Tibial nerve (tissue), 4 donors: ENCODE data around the gene CCL13. TPM values are rescaled to one million over a fixed set of nuclear protein-coding genes. Genes with fewer than 3 reads are reported as not detected.

Experiments
- DNase-seq, 2 donors: peaks; one replicate each; pipeline ENCODE4 v3.0.0-alpha.2; 2019; ENCODE audit warnings: low spot score in 2 of 2
- H3K27ac ChIP-seq, 4 donors: fragments of 200-600 bp; sonication (generic) in 3 of 4; one replicate each; pipeline ENCODE4 v1.5.1; 2017 to 2019; ENCODE audit warnings: mild to moderate bottlenecking in 1 of 4
- H3K27me3 ChIP-seq, 2 donors: fragments of 200-600 bp; sonication (generic) in 1 of 2; one replicate each; pipeline versions ENCODE4 v1.5.1 to v1.6.0; 2017 to 2019
- H3K36me3 ChIP-seq, 3 donors: fragments of 200-600 bp; sonication (generic); one replicate each; pipeline ENCODE4 v1.5.1; 2018 to 2019
- H3K4me1 ChIP-seq, 4 donors: fragments of 200-600 bp; sonication (generic) in 3 of 4; one replicate each; pipeline ENCODE4 v1.5.1; 2017 to 2019
- H3K4me3 ChIP-seq, 4 donors: fragments of 200-600 bp; sonication (generic) in 3 of 4; one replicate each; pipeline ENCODE4 v1.5.1; 2017 to 2019; ENCODE audit warnings: mild to moderate bottlenecking in 1 of 4, moderate library complexity in 1 of 4
- H3K9me3 ChIP-seq, 4 donors: fragments of 200-600 bp; sonication (generic) in 3 of 4; one replicate each; pipeline ENCODE4 v1.5.1; 2017 to 2019
- CTCF ChIP-seq, 5 experiments: fragments of 200-600 bp in 3 of 5; fragments of 450-650 bp in 2 of 5; sonication (generic) in 3 of 5; IDR thresholded peaks; one replicate each; pipeline ENCODE4 v1.5.1; 2016 to 2019; ENCODE audit warnings: antibody characterized with exemption in 5 of 5, mild to moderate bottlenecking in 3 of 5, moderate library complexity in 2 of 5
- EP300 ChIP-seq, 2 donors: sonication (generic); formaldehyde crosslinking; IDR thresholded peaks; one replicate each; pipeline ENCODE4 v1.6.1; 2017; ENCODE audit warnings: antibody characterized with exemption in 2 of 2, mild to moderate bottlenecking in 1 of 2
- POLR2A ChIP-seq, 2 donors: fragments of 450-650 bp; IDR thresholded peaks; one replicate each; pipeline ENCODE4 v1.6.1; 2017; ENCODE audit warnings: antibody characterized with exemption in 2 of 2, mild to moderate bottlenecking in 2 of 2, moderate library complexity in 2 of 2
- WGBS, 2 donors: methylation state at CpG; one replicate each; pipeline ENCODE4 v1.1.5; 2018; 5-methylcytosine and 5-hydroxymethylcytosine counted together
- total RNA-seq, 4 donors: library from RNA; depleted of rRNA; stranded (reverse); fragments of >200 nt; gene quantifications; one replicate each; pipeline ENCODE4 v1.1.0, GENCODE V29; 2016

CCL13 gene
- total RNA-seq, 4 donors from 2014 or later: 35.2 to 307 (median 45.8) TPM

- Histone ChIP-seq H3K9me3 (no peaks in the 10 kb centered on the region), H3K27me3 (peaks cover 0 to 2% of the 10 kb centered on the region in 2 donors), H3K4me1 (peaks cover 0 to 12% (median 0%) of the 10 kb centered on the region in 4 donors), H3K4me3 (no peak overlapping the region), H3K27ac (no peak overlapping the region), H3K36me3 (no peaks in the 10 kb centered on the region)
- no peak for TF ChIP-seq CTCF (IDR thresholded peaks at IDR 0.05)
- no peak for TF ChIP-seq EP300 (IDR thresholded peaks at IDR 0.05)
- TF ChIP-seq POLR2A (IDR thresholded peaks at IDR 0.05): no peak
- WGBS, 2 donors: 92 to 93% methylated on average over 11 of the region's 11 CpGs
- DNase-seq: no peak
Measured at GRCh38 chr17:34375426-34375997, 19.2 kb downstream of the CCL13 start.

GRCh38 chr17:34377078-34377823 is 21.0 kb downstream of the CCL13 start:
- 91 to 92% methylated on average over 3 of the region's 3 CpGs for WGBS, 2 donors
- Histone ChIP-seq H3K9me3 (no peaks in the 10 kb centered on the region), H3K4me1 (peaks cover 0 to 12% (median 0%) of the 10 kb centered on the region in 4 donors), H3K27ac (no peak overlapping the region), H3K27me3 (peaks cover 0 to 2% of the 10 kb centered on the region in 2 donors), H3K4me3 (no peak overlapping the region), H3K36me3 (no peaks in the 10 kb centered on the region)
- TF ChIP-seq CTCF (IDR thresholded peaks at IDR 0.05) (no peak), POLR2A (IDR thresholded peaks at IDR 0.05) (no peak), EP300 (IDR thresholded peaks at IDR 0.05) (no peak)
- DNase-seq: no peak

- 25 to 44% methylated on average over 6 of the region's 6 CpGs for WGBS, 2 donors
- no peak for DNase-seq
- H3K4me1 ChIP-seq: peaks cover 0 to 17% (median 0%) of the 10 kb centered on the region in 4 donors
- H3K27ac ChIP-seq: no peak overlapping the region
- TF ChIP-seq CTCF (IDR thresholded peaks at IDR 0.05) (no peak), EP300 (IDR thresholded peaks at IDR 0.05) (no peak), POLR2A (IDR thresholded peaks at IDR 0.05) (no peak)
- no peaks in the 10 kb centered on the region for H3K36me3 ChIP-seq
- no peak overlapping the region for H3K4me3 ChIP-seq
- H3K27me3 ChIP-seq: peaks cover 0 to 2% of the 10 kb centered on the region in 2 donors
- H3K9me3 ChIP-seq: no peaks in the 10 kb centered on the region
Measured at GRCh38 chr17:34378664-34379101, 22.4 kb downstream of the CCL13 start.

- no peak overlapping the region for H3K4me3 ChIP-seq
- peaks cover 0 to 2% of the 10 kb centered on the region in 2 donors for H3K27me3 ChIP-seq
- H3K36me3 ChIP-seq: no peaks in the 10 kb centered on the region
- peaks cover 0 to 17% (median 0%) of the 10 kb centered on the region in 4 donors for H3K4me1 ChIP-seq
- no peak overlapping the region for H3K27ac ChIP-seq
- H3K9me3 ChIP-seq: no peaks in the 10 kb centered on the region
- TF ChIP-seq EP300 (IDR thresholded peaks at IDR 0.05): no peak
- TF ChIP-seq CTCF (IDR thresholded peaks at IDR 0.05): no peak
- no peak for TF ChIP-seq POLR2A (IDR thresholded peaks at IDR 0.05)
- 59 to 68% methylated on average over 5 of the region's 5 CpGs for whole genome bisulfite sequencing, 2 donors
- no peak for DNase-seq
Measured at GRCh38 chr17:34379868-34380267, 23.6 kb downstream of the CCL13 start.

GRCh38 chr17:34382621-34383124 is 26.4 kb downstream of the CCL13 start:
- no peak for DNase-seq
- H3K4me1 ChIP-seq: peaks cover 0 to 17% (median 0%) of the 10 kb centered on the region in 4 donors
- no peaks in the 10 kb centered on the region for H3K36me3 ChIP-seq
- H3K4me3 ChIP-seq: no peak overlapping the region
- no peak overlapping the region for H3K27ac ChIP-seq
- H3K9me3 ChIP-seq: no peaks in the 10 kb centered on the region
- H3K27me3 ChIP-seq: peaks cover 0 to 2% of the 10 kb centered on the region in 2 donors
- TF ChIP-seq POLR2A (IDR thresholded peaks at IDR 0.05): no peak
- WGBS, 2 donors: 34 to 35% methylated on average over 7 of the region's 7 CpGs
